Endometrium (tissue), 2 donors: Measurements from ENCODE around the gene MAP2K2.

Experiments used
- FAIRE-seq: peaks from 2 replicates; lab custom pipeline; 2012; peaks lifted over from hg19 to GRCh38; lab: Jason Lieb, UNC
- donor health status: control.
- donor health status: control.

Gene MAP2K2

GRCh38 chr19:4099041-4099764 is 24.7 kb downstream of the MAP2K2 start:
- FAIRE-seq: no peak

DNA sequence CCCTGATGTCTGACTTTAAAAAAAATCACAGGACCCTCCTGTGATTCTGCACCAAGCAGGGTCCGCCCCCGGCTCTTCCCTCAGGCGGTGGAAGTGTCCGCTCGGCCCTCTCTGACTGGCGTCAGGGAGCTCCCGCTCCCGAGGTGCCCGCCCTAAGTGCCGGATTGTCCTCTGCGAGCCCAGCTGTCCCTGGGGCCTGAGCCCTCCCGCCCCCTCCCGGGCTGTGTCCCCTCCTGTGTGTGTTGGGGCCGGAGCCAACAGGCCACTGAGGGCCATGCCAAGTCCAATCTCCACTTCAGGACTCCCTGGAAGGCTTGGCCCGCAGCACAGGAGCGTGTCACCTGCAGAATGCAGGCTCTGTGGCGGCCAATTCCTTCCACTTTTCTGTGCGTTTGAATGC is 25.4 kb downstream of the MAP2K2 start:
- no peak for FAIRE-seq

- FAIRE-seq: no peak
These were observed 26.4 kb downstream of the MAP2K2 start for GRCh38 chr19:4097501-4097900.

DNA sequence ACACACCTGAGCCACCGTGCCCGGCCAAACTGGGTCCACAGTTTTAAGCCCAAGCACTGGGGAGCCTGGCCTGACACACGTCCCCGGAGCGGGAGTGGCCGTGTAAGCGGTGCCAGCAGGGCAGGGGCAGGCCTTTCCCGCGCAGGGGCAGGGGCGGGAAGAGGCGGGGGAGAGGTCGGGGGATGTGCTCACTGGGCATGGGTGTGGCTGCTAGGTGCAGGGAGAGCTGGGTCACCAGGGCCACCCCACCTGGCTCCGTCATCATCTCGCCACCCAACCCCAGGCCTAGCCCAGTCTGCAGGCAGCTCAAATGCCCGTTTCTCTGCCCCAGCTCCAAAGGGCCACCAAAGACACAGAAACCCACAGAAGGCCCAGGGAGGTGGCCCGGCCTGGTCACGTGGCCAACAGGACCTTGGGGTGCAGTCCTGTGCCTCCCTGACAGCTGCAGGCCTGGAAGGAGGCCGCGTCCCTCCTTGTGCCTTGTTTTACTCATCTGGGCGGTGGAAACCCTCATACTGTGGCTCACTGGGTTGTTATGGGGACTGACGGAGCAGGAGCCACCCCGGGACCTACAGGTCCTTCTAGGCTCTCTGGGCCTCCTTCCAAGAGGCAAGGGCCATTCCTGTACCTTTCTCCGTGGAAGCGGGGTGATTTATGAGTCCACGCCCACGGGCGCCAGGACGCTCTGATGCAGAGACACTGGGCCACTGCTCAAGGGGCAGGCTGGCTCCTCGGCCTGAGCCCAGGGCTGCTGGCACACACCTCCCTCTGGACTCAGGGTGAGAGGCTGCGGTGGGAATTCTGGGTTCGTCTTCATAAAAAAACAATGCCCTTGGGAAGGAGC is 27.7 kb downstream of the MAP2K2 start:
- no peak for FAIRE-seq

GRCh38 chr19:4095488-4095844 is 28.5 kb downstream of the MAP2K2 start:
- FAIRE-seq: no peak

DNA sequence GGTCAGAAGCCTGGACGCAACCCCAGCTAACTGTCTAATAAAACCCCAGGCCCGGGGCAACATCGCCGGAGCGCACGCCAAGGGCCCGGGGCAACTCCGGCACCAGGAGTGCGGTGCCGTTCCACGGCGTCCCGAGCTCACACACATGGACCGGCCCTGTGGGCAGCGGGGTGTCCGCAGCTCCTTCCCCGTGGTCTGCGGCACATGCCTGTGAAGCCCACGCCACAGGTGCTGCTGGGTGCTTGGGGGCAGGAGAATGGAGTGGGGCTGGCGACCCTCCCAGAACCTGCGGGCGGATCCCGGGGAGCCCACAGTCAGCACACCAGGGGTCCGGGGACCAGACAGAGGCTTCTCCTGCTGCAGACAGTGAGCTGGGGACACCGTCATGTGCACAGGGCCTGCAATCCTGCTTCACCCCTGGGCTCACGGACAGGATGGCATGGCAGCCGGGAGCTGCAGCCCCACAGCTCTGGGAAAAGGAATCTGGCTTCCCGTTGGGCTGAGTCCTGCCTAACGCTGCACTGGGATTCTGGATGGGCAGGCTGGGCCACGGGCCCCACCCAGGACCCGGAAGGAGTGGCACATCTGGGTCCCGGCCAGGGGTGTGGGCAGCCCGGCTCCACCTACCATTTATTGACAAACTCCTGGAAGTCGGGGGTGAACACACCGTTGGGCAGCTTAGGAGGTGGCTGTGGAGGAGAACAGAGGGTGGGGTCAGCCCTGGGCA is 29.0 kb downstream of the MAP2K2 start:
- no peak for FAIRE-seq

GRCh38 chr19:4094291-4094690 is 29.6 kb downstream of the MAP2K2 start:
- no peak for FAIRE-seq

GRCh38 chr19:4093643-4094175 is 30.2 kb downstream of the MAP2K2 start:
- FAIRE-seq: no peak

GRCh38 chr19:4090356-4091220 is 33.3 kb downstream of the MAP2K2 start:
- FAIRE-seq: no peak

DNA sequence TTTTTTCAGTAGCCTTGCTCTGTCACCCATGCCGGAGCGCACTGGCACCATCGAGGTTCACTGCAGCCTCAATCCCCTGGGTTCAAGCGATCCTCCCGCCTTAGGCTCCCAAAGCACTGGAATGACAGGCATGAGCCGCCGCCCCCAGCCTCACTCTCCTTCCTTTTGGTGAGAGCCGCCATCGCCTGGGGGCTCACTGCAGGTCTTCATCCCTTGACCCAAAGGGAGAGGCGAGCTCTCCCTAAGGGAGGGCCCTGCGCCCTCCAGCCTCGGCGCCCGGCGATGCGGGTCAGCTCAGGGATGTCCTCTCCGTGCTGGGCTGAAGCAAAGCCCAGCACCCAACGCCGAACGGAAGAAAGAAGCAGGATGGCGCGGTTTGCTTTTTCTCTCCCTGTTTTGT is 34.0 kb downstream of the MAP2K2 start:
- FAIRE-seq: no peak

- FAIRE-seq: no peak
These were observed 34.5 kb downstream of the MAP2K2 start for GRCh38 chr19:4089400-4089908.

GRCh38 chr19:4088975-4089374 is 34.9 kb downstream of the MAP2K2 start:
- no peak for FAIRE-seq

GRCh38 chr19:4087787-4088679 is 35.9 kb downstream of the MAP2K2 start:
- FAIRE-seq: no peak

DNA sequence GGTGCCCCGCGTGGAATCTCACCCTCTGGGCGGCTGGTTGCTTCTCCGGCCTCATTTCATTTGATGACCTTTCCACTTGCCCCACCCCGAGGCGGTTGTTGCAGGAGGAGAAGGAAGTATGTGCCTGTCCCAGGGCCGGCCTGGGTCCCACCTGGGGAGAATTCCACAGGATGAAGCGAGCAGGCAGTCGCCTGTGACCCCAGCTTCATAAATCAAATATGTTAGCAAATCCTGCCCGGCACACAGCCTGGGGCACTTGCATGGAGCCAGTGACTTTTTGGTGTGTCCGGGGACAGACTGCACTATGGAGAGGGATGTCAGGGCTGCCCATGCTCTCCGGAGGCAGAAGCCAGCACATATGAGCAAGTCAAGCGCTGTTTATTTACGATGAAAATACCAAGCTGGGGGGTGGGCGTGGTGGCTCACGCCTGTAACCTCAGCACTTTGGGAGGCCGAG is 37.5 kb downstream of the MAP2K2 start:
- no peak for FAIRE-seq

DNA sequence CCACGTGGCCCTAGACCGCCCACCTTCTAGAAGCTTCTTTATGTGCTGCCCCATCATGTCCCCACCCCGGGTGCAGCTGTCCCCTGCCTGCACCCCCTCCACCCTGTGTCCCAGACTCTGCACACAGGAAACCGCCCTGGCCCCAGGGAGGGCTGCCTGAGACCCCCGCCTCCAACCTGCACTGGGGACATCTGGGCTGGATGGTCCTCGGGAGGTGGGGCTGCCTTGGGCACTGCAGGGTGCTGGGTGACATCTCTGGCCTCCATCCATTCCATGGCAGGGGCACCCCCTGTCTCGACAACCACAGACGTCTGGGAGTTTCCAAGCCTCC is 39.4 kb downstream of the MAP2K2 start:
- no peak for FAIRE-seq

DNA sequence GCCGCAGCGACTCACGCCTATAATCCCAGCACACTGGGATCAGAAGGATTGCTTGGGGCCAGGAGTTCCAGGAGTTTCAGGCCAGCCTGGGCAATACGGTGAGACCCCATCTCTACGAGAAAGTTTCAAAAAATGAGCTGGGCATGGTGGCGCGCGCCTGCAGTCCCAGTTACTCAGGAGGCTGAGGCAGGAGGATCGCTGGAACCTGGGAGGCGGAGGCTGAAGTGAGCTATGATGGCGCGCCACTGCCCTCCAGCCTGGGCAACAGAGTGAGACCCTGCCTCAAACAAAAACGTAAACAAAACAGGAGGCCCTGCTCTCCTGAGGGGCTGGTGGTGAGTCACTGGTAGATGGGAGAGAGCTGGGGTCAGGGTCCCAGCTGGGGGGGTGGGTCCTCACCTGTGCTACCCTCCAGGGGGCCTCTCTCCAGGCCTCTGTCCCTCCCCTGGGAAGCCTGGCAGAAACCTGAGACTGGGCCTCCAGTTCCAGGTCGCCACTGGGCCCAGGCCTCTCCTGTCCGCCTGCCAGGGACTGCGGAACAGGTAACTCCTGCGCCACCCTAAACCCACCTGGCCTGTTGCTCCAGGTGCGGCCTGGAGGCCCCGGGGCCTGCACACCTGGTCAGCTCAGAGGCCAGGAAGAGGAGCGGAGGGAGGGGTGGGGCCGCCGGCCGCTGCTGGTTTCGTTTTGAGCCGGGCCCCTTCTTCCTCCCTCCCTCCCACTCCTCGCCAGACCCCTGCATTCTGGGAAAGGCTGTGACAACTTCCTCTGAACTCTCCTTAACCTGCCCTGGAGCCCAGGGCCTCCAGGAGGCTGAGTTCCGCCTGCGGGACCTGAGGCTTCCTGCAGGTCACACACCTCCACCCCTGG is 40.0 kb downstream of the MAP2K2 start:
- no peak for FAIRE-seq

- FAIRE-seq: no peak
These were observed 41.8 kb downstream of the MAP2K2 start for GRCh38 chr19:4082172-4082571.

DNA sequence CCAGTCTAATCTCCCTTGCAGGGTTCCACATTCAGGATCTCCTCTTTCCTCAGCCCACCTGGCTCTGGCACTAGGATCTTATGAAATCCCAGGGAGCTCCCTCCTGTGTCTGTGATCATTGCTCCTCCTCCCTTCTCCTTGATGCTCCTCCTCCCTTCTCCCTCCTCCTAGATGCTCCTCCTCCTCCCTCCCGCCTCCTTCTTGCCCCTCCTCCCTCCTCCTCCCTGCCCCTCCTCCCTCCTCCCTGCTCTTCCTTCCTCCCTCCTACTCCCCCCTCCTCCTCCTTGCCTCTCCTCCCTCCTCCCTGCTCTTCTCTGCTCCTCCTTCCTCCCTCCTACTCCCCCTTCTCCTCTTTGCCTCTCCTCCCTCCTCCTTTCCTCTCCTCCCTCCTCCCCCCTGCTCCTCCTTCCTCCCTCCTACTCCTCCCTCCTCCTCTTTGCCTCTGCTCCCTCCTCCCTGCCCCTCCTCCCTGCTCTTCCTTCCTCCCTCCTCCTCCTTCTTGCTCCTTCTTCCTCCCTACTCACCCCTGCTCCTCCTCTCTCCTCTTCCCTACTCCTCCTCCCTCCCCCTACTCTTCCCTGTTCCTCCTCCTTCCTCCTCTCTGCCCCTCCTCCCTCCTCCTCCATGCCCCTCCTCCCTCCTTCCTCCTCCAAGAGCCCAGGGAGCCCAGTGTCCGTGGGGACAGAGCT is 42.3 kb downstream of the MAP2K2 start:
- no peak for FAIRE-seq

DNA sequence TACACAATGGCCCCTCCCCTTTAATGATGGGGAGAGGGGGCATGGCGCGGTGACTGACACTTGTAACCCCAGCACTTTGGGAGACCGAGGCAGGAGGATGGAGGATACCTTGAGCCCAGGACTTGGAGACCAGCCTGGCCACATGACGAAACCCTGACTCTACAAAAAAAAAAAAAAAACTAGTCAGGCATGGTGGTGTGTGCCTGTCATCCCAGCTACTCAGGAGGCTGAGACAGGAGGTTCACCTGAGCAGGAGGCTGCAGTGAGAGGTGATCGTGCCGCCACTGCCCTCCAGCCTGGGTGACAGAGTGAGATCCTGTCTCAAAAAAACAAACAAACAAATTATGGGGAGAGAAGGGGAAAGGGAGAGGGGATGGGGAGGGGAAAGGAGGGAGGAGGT is 43.4 kb downstream of the MAP2K2 start:
- no peak for FAIRE-seq
